ENCODE measurements around the gene STK32B. TPM values are rescaled to one million over a fixed set of nuclear protein-coding genes. Genes with fewer than 3 reads are reported as not detected.

The STK32B gene
- total and polyA plus RNA-seq, 2 experiments from 2014 or later: not detected

GRCh38 chr4:5398056-5398455 lies 346.8 kb downstream of the STK32B start:
- peaks cover 3% of the 10 kb centered on the region for H3K27me3 ChIP-seq
- no peaks in the 10 kb centered on the region for H3K4me1 ChIP-seq (ENCODE audit: low read depth)
- H3K27ac ChIP-seq: no peak overlapping the region
- no peak for DNase-seq (ENCODE audit: low read depth in 1 of 2, low spot score in 1 of 2)
- H3K4me3 ChIP-seq: no peak overlapping the region
- H3K9me3 ChIP-seq (ENCODE audit: low read depth): no peaks in the 10 kb centered on the region
- no peaks in the 10 kb centered on the region for H3K36me3 ChIP-seq
- no peak for TF ChIP-seq CTCF (IDR thresholded peaks at IDR 0.05; ENCODE audit: low read depth, low read length)

- H3K36me3 ChIP-seq: no peaks in the 10 kb centered on the region
- no peaks in the 10 kb centered on the region for H3K4me1 ChIP-seq (ENCODE audit: low read depth)
- H3K27ac ChIP-seq: no peak overlapping the region
- H3K9me3 ChIP-seq (ENCODE audit: low read depth): no peaks in the 10 kb centered on the region
- no peak for DNase-seq (ENCODE audit: low read depth in 1 of 2, low spot score in 1 of 2)
- TF ChIP-seq CTCF (IDR thresholded peaks at IDR 0.05; ENCODE audit: low read depth, low read length): no peak
- no peak overlapping the region for H3K4me3 ChIP-seq
- peaks cover 3% of the 10 kb centered on the region for H3K27me3 ChIP-seq
These were observed 347.8 kb downstream of the STK32B start for GRCh38 chr4:5399124-5399523.

- peak; percentile 53 to 65 for DNase-seq (ENCODE audit: low read depth in 1 of 2, low spot score in 1 of 2)
- H3K27me3 ChIP-seq: no peaks in the 10 kb centered on the region
These were observed 348.6 kb downstream of the STK32B start for GRCh38 chr4:5399790-5400421.

GRCh38 chr4:5403746-5404497 lies 352.6 kb downstream of the STK32B start:
- H3K4me3 ChIP-seq: no peak overlapping the region
- no peaks in the 10 kb centered on the region for H3K9me3 ChIP-seq (ENCODE audit: low read depth)
- no peak overlapping the region for H3K27ac ChIP-seq
- no peaks in the 10 kb centered on the region for H3K27me3 ChIP-seq
- DNase-seq (ENCODE audit: low read depth in 1 of 2, low spot score in 1 of 2): no peak
- no peaks in the 10 kb centered on the region for H3K4me1 ChIP-seq (ENCODE audit: low read depth)
- TF ChIP-seq CTCF (IDR thresholded peaks at IDR 0.05; ENCODE audit: low read depth, low read length): no peak
- H3K36me3 ChIP-seq: no peaks in the 10 kb centered on the region

More at GRCh38 chr4:5399790-5400421, 348.6 kb downstream of the STK32B start:
- Histone ChIP-seq H3K27ac (no peak overlapping the region), H3K9me3 (ENCODE audit: low read depth) (no peaks in the 10 kb centered on the region), H3K36me3 (no peaks in the 10 kb centered on the region), H3K4me1 (ENCODE audit: low read depth) (no peaks in the 10 kb centered on the region), H3K4me3 (no peak overlapping the region)
- TF ChIP-seq CTCF (IDR thresholded peaks at IDR 0.05; ENCODE audit: low read depth, low read length): peak; percentile 87

- Histone ChIP-seq H3K4me1 (ENCODE audit: low read depth) (no peaks in the 10 kb centered on the region), H3K36me3 (no peaks in the 10 kb centered on the region), H3K4me3 (no peak overlapping the region), H3K9me3 (ENCODE audit: low read depth) (no peaks in the 10 kb centered on the region), H3K27me3 (no peaks in the 10 kb centered on the region), H3K27ac (no peak overlapping the region)
- DNase-seq (ENCODE audit: low read depth in 1 of 2, low spot score in 1 of 2): no peak
- no peak for TF ChIP-seq CTCF (IDR thresholded peaks at IDR 0.05; ENCODE audit: low read depth, low read length)
These were observed 358.0 kb downstream of the STK32B start for GRCh38 chr4:5409237-5409636.

All from cardiac muscle cell (in vitro differentiated cells and primary cell).